Measurements from ENCODE around the gene FGGY. TPM values are rescaled to one million over a fixed set of nuclear protein-coding genes. Genes with fewer than 3 reads are reported as not detected.

FGGY gene
- total RNA-seq, 2 donors from 2014 or later, result 12.2 to 17.4 TPM

DNA sequence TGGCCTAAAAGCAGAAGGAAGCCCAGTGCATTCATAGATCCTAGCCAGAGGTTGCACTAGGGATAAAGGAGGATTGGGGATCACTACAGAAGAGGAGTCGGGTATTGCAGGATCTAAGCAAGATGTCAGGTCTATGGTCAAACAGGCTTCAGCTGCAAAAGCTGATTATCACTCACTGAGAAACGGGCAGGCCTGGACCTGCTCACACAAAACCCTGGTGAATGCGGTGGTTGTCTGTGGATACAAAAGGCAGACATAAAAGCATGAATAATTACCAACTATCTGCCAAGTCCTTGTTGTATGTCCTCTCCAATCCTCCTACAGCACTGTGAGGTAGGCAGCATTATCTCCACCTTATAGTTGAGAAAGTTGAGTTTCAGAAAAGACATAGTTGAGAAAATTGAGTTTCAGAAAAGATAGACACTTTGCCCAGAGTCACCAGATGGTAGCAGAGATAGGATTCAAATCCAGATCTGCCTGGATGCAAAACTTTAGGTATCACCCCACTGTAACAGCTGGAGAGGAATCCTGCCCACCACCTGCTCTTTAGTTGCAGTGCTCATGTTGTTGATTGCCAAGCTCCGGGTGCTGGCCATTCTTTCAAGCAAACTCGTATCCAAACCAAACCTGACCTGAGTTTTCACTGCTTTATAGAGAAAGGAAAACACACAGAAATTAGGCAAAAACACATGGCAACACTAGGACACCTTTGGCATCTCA is 468.3 kb downstream of the FGGY start:
- no peak for ATAC-seq
- TF ChIP-seq, protein P1, sequence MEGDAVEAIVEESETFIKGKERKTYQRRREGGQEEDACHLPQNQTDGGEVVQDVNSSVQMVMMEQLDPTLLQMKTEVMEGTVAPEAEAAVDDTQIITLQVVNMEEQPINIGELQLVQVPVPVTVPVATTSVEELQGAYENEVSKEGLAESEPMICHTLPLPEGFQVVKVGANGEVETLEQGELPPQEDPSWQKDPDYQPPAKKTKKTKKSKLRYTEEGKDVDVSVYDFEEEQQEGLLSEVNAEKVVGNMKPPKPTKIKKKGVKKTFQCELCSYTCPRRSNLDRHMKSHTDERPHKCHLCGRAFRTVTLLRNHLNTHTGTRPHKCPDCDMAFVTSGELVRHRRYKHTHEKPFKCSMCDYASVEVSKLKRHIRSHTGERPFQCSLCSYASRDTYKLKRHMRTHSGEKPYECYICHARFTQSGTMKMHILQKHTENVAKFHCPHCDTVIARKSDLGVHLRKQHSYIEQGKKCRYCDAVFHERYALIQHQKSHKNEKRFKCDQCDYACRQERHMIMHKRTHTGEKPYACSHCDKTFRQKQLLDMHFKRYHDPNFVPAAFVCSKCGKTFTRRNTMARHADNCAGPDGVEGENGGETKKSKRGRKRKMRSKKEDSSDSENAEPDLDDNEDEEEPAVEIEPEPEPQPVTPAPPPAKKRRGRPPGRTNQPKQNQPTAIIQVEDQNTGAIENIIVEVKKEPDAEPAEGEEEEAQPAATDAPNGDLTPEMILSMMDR (IDR thresholded peaks at IDR 0.05), result no peak
- TF ChIP-seq POLR2A (IDR thresholded peaks at IDR 0.05), result no peak
- no peaks in the 10 kb centered on the region for H3K9me3 ChIP-seq
- DNase-seq, result no peak
- peaks cover 6% of the 10 kb centered on the region for H3K4me1 ChIP-seq
- H3K27ac ChIP-seq, result no peak overlapping the region
- WGBS, 2 donors, result 72 to 78% methylated on average over 5 of the region's 5 CpGs
- no peak overlapping the region for H3K4me3 ChIP-seq
- no peaks in the 10 kb centered on the region for H3K27me3 ChIP-seq
- intact Hi-C loops (cut with DNase I), result no loop called here
- no peaks in the 10 kb centered on the region for H3K36me3 ChIP-seq (replicated peaks in 1 of 2; ENCODE audit: insufficient read depth in 1 of 2, low read depth in 2 of 2)

- H3K9me3 ChIP-seq, result no peaks in the 10 kb centered on the region
- DNase-seq (no peak), ATAC-seq (no peak)
- H3K27me3 ChIP-seq, result no peaks in the 10 kb centered on the region
- H3K4me1 ChIP-seq, result peaks cover 6% of the 10 kb centered on the region
- no peaks in the 10 kb centered on the region for H3K36me3 ChIP-seq (replicated peaks in 1 of 2; ENCODE audit: insufficient read depth in 1 of 2, low read depth in 2 of 2)
- 85 to 87% methylated on average over 9 of the region's 9 CpGs for WGBS, 2 donors
- TF ChIP-seq, protein P1 (IDR thresholded peaks at IDR 0.05), result no peak
- no peak for TF ChIP-seq POLR2A (IDR thresholded peaks at IDR 0.05)
- no peak overlapping the region for H3K27ac ChIP-seq
- H3K4me3 ChIP-seq, result no peak overlapping the region
- intact Hi-C loops (cut with DNase I), result no loop called here
These were observed 469.4 kb downstream of the FGGY start for GRCh38 chr1:59766227-59766855.

GRCh38 chr1:59767119-59767518 is 470.2 kb downstream of the FGGY start:
- Histone ChIP-seq H3K4me3 (no peak overlapping the region), H3K36me3 (replicated peaks in 1 of 2; ENCODE audit: insufficient read depth in 1 of 2, low read depth in 2 of 2) (no peaks in the 10 kb centered on the region), H3K27me3 (no peaks in the 10 kb centered on the region), H3K27ac (no peak overlapping the region), H3K4me1 (peaks cover 8% of the 10 kb centered on the region), H3K9me3 (no peaks in the 10 kb centered on the region)
- intact Hi-C loops (cut with DNase I), result no loop called here
- no peak for ATAC-seq
- WGBS, 2 donors, result 43 to 50% methylated on average over 2 of the region's 2 CpGs
- no peak for TF ChIP-seq POLR2A (IDR thresholded peaks at IDR 0.05)
- DNase-seq, result no peak

- intact Hi-C loops (cut with DNase I), result no loop called here
- peak; percentile 40 for ATAC-seq
- no peak for TF ChIP-seq POLR2A (IDR thresholded peaks at IDR 0.05)
- TF ChIP-seq, protein P1 (IDR thresholded peaks at IDR 0.05), result no peak
- no peak overlapping the region for H3K4me3 ChIP-seq
- H3K27ac ChIP-seq, result no peak overlapping the region
- DNase-seq, result peak in 3 of 4 donors; percentile 13 to 22 (median 17)
- H3K36me3 ChIP-seq (replicated peaks in 1 of 2; ENCODE audit: insufficient read depth in 1 of 2, low read depth in 2 of 2), result no peaks in the 10 kb centered on the region
- H3K4me1 ChIP-seq, result peaks cover 11% of the 10 kb centered on the region
- 59% methylated on average over 10 of the region's 10 CpGs for WGBS, 2 donors
- H3K27me3 ChIP-seq, result no peaks in the 10 kb centered on the region
- no peaks in the 10 kb centered on the region for H3K9me3 ChIP-seq
These were observed 472.2 kb downstream of the FGGY start for GRCh38 chr1:59768792-59769735.

DNA sequence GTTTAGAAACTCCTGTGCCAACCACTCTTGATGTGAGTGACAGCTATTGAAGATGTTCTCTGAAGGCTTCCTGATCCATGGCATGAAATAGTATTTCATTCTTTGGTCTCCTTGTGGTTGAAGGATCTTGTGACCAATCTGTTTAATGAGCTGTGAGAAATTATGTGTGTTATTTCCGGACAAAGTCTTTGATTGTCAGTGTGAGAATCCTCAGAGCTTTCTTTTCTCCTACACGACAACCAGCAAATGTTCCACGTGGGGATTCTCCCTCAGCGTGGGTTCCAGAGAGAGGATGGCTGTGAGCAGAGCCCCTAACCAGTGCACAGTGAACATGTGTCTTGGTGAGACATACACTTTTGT is 472.8 kb downstream of the FGGY start:
- Histone ChIP-seq H3K27me3 (no peaks in the 10 kb centered on the region), H3K27ac (no peak overlapping the region), H3K36me3 (replicated peaks in 1 of 2; ENCODE audit: insufficient read depth in 1 of 2, low read depth in 2 of 2) (no peaks in the 10 kb centered on the region), H3K9me3 (no peaks in the 10 kb centered on the region), H3K4me3 (no peak overlapping the region), H3K4me1 (peaks cover 11% of the 10 kb centered on the region)
- no peak for ATAC-seq
- intact Hi-C loops (cut with DNase I), result no loop called here
- 96 to 97% methylated on average over 4 of the region's 4 CpGs for WGBS, 2 donors
- no peak for TF ChIP-seq POLR2A (IDR thresholded peaks at IDR 0.05)
- TF ChIP-seq, protein P1 (IDR thresholded peaks at IDR 0.05), result no peak
- DNase-seq, result no peak

Measured in body of pancreas (tissue), 4 donors.